ENCODE results near the gene DET1. TPM values are rescaled to one million over a fixed set of nuclear protein-coding genes. Genes with fewer than 3 reads are reported as not detected.

DET1 gene
- total and polyA plus RNA-seq, 2 of the 13 experiments (the other 11 are each of a cell fraction or from before 2014, with no cell fraction given), result 2.2 to 4.2 TPM

DNA sequence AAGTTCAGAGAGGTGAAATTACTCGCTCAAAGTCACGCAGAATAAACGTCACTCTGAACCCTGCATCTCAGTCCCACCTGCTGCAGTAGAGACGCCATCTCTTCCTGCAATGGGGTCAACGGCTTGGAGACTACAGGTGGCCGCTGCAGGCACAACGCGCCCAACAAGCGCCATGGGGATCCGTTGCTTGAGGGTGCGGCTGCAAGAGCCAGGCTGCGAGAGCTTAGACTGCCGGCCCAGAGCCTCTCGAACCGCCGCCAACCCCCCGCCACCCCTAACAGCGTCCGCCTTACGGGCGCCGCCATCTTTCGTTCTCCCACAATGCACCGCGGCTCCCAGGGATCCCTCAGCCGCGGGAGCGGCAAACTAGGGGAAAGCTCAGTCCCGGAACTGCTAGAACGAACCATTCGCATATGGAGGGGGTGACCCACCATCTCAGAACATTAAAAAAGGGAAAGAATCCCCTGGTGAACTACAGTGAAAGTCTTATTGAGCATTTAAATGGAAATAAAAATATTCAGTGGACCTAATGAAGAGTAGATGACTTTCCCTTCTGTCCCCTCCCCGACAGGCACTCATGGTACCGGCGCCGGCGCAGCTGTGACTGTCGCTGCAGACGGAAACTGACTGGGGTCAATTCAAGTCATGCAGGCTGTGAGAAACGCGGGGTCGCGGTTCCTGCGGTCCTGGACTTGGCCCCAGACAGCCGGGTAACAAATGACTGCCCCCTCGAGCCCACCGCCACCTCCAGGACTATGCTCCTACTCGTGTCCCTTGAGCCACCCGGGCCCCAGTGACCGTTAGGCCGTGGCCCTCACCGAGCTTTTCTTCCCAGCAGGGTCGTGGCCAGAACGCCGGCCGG lies 79.2 kb downstream of the DET1 start, which contains the start of the genes MRPL46 and MRPS11:
TSS of gene MRPL46 (minus strand) at position 316 of the 862 bp plus-strand sequence. CDS start at position 305, 11 bp downstream.
TSS of gene MRPS11 (plus strand) at position 636 of the 862 bp plus-strand sequence. CDS start at position 646, 10 bp downstream.
- ChIA-PET CTCF (ENCODE audit: low intra/inter-chr PET ratio, low total read pairs) (no interaction called here), POLR2A (interaction anchor here (0.7 to 5.5 kb wide), 10 partner anchors 12 to 621 kb away, joined by 3 to 64 read pairs (median 6); partner anchors contain the start of genes ABHD2, AEN and ISG20)
- H4K20me1 ChIP-seq (ENCODE audit: insufficient read depth, low read length), result no peaks in the 10 kb centered on the region
- H3K4me1 ChIP-seq (ENCODE audit: insufficient read depth, low read length), result peaks cover 55% of the 10 kb centered on the region
- H2AFZ ChIP-seq (ENCODE audit: low read length), result peak within 1 kb of the TSS; percentile 87
- H3K4me2 ChIP-seq (ENCODE audit: low read depth, low read length), result peak within 1 kb of the TSS; percentile 88
- 0% methylated on average over 22 of the region's 55 CpGs for WGBS (ENCODE audit: low lambda C conversion rate)
- peak within 1 kb of the TSS; percentile 86 to 98 (median 91) for H3K4me3 ChIP-seq (replicated peaks in 1 of 3; ENCODE audit: insufficient read depth in 1 of 3, low read depth in 2 of 3, low read length in 3 of 3)
- peak; percentile 87 for ATAC-seq
- peaks cover 4 to 29% of the 10 kb centered on the region in 2 experiments for H3K36me3 ChIP-seq (replicated peaks in 1 of 2; ENCODE audit: control insufficient read depth in 1 of 2, insufficient read depth in 2 of 2, low read length in 2 of 2)
- peak; percentile 79 for DNase-seq (ENCODE audit: low spot score)
- peaks cover 0 to 3% of the 10 kb centered on the region in 2 experiments; a peak in 1 of 5 replicates for H3K27me3 ChIP-seq (ENCODE audit: control insufficient read depth in 1 of 2, insufficient read depth in 2 of 2, low read length in 2 of 2)
- intact Hi-C loops (cut with micrococcal nuclease; ENCODE audit: unreplicated experiment) (loop anchor here (2.0 kb wide), 1 partner anchor 147 kb away; no protein-coding TSS in a partner anchor), in situ Hi-C loops (cut with HindIII; ENCODE audit: extremely low pct_ligation_motif_present, low pct_unique_long_range_greater_than_20kb) (loop anchor here (5.0 kb wide), 1 partner anchor 150 kb away; no protein-coding TSS in a partner anchor)
- peaks cover 54% of the 10 kb centered on the region for H3K79me2 ChIP-seq (ENCODE audit: insufficient read depth, low read length)
- BruUV-seq (replicated peaks), result no TSS peak
- peak within 1 kb of the TSS; percentile 89 for H3K9ac ChIP-seq (ENCODE audit: insufficient read depth, low read depth, low read length)
- no peaks in the 10 kb centered on the region for H3K9me3 ChIP-seq (ENCODE audit: low read length)
- FAIRE-seq, result peak; percentile 28
- H3K27ac ChIP-seq (ENCODE audit: extremely low read length, insufficient read depth, low read length), result peak within 1 kb of the TSS; percentile 91
- TF ChIP-seq, protein P1, sequence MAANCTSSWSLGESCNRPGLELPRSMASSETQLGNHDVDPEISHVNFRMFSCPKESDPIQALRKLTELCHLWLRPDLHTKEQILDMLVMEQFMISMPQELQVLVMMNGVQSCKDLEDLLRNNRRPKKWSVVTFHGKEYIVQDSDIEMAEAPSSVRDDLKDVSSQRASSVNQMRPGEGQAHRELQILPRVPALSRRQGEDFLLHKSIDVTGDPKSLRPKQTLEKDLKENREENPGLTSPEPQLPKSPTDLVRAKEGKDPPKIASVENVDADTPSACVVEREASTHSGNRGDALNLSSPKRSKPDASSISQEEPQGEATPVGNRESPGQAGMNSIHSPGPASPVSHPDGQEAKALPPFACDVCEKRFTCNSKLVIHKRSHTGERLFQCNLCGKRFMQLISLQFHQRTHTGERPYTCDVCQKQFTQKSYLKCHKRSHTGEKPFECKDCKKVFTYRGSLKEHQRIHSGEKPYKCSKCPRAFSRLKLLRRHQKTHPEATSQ (CRISPR knock-in tag; IDR thresholded peaks at IDR 0.05; ENCODE audit: borderline replicate concordance), result no peak
- TF ChIP-seq, protein P2, sequence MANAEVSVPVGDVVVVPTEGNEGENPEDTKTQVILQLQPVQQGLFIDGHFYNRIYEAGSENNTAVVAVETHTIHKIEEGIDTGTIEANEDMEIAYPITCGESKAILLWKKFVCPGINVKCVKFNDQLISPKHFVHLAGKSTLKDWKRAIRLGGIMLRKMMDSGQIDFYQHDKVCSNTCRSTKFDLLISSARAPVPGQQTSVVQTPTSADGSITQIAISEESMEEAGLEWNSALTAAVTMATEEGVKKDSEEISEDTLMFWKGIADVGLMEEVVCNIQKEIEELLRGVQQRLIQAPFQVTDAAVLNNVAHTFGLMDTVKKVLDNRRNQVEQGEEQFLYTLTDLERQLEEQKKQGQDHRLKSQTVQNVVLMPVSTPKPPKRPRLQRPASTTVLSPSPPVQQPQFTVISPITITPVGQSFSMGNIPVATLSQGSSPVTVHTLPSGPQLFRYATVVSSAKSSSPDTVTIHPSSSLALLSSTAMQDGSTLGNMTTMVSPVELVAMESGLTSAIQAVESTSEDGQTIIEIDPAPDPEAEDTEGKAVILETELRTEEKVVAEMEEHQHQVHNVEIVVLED (CRISPR knock-in tag; IDR thresholded peaks at IDR 0.05; ENCODE audit: borderline replicate concordance), result peak; percentile 65; the same call in 1 of the 2 replicates
- TF ChIP-seq KLF11 (CRISPR knock-in tag; IDR thresholded peaks at IDR 0.05) (peak; percentile 55; the same call in 1 of the 2 replicates), SAFB2 (CRISPR knock-in tag; IDR thresholded peaks at IDR 0.05; ENCODE audit: borderline replicate concordance, low read depth) (no peak), RBM22 (optimal IDR thresholded peaks at IDR 0.05; ENCODE audit: low read length) (no peak), FLYWCH1 (CRISPR knock-in tag; IDR thresholded peaks at IDR 0.05) (no peak), HOXA5 (CRISPR knock-in tag; IDR thresholded peaks at IDR 0.05) (0 out of 2 replicates have a peak, but pooled peaks have one; percentile 63), NKX3-1 (CRISPR knock-in tag; IDR thresholded peaks at IDR 0.05) (0 out of 2 replicates have a peak, but pooled peaks have one; percentile 19), MYC (CRISPR knock-in tag; IDR thresholded peaks at IDR 0.05; ENCODE audit: borderline replicate concordance) (peak; percentile 81; the same call in 1 of the 2 replicates), MTF2 (CRISPR knock-in tag; IDR thresholded peaks at IDR 0.05; ENCODE audit: borderline replicate concordance) (no peak), FOSL2 (CRISPR knock-in tag; IDR thresholded peaks at IDR 0.05) (peak; percentile 49), ZNF660 (CRISPR knock-in tag; IDR thresholded peaks at IDR 0.05; ENCODE audit: borderline replicate concordance, low read depth) (no peak), SSRP1 (CRISPR knock-in tag; IDR thresholded peaks at IDR 0.05) (no peak), TCF7 (IDR thresholded peaks at IDR 0.05; ENCODE audit: low read depth) (no peak), TARDBP (CRISPR knock-in tag; IDR thresholded peaks at IDR 0.05) (peak; percentile 79), ESRRA (CRISPR knock-in tag; IDR thresholded peaks at IDR 0.05; ENCODE audit: low read depth) (peak; percentile 38; the same call in 1 of the 2 replicates), MIER3 (CRISPR knock-in tag; IDR thresholded peaks at IDR 0.05; ENCODE audit: borderline replicate concordance) (no peak), ZNF333 (CRISPR knock-in tag; IDR thresholded peaks at IDR 0.05; ENCODE audit: borderline replicate concordance) (0 out of 2 replicates have a peak, but pooled peaks have one; percentile 40)
- TF ChIP-seq, protein P3, sequence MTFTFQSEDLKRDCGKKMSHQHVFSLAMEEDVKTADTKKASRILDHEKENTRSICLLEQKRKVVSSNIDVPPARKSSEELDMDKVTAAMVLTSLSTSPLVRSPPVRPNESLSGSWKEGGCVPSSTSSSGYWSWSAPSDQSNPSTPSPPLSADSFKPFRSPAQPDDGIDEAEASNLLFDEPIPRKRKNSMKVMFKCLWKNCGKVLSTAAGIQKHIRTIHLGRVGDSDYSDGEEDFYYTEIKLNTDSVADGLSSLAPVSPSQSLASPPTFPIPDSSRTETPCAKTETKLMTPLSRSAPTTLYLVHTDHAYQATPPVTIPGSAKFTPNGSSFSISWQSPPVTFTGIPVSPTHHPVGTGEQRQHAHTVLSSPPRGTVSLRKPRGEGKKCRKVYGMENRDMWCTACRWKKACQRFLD (CRISPR knock-in tag; IDR thresholded peaks at IDR 0.05; ENCODE audit: borderline replicate concordance), result peak; percentile 87
